Sigmoid colon (tissue), 7 donors: ENCODE measurements around the gene HTT. TPM values are rescaled to one million over a fixed set of nuclear protein-coding genes. Genes with fewer than 3 reads are reported as not detected.

Experiments
- DNase-seq: peaks from one replicate; pipeline ENCODE4 v3.0.0-alpha.2; 2019
- H3K27ac ChIP-seq, 4 donors: fragments of 200-600 bp; sonication (generic); one replicate each; pipeline ENCODE4 v1.5.1; 2016 to 2019; ENCODE audit warnings: mild to moderate bottlenecking in 1 of 4
- H3K27me3 ChIP-seq, 3 donors: fragments of 200-600 bp; sonication (generic); one replicate each; pipeline ENCODE4 v1.5.1; 2019; ENCODE audit warnings: mild to moderate bottlenecking in 1 of 3
- H3K36me3 ChIP-seq, 4 donors: fragments of 200-600 bp; sonication (generic); one replicate each; pipeline ENCODE4 v1.5.1; 2016 to 2019
- H3K4me1 ChIP-seq, 4 donors: fragments of 200-600 bp; sonication (generic); one replicate each; pipeline ENCODE4 v1.5.1; 2017 to 2019
- H3K4me3 ChIP-seq, 4 donors: fragments of 200-600 bp; sonication (generic); one replicate each; pipeline ENCODE4 v1.5.1; 2017 to 2019; ENCODE audit warnings: mild to moderate bottlenecking in 2 of 4, moderate library complexity in 1 of 4
- H3K9me3 ChIP-seq, 4 donors: fragments of 200-600 bp in 3 of 4; sonication (generic) in 3 of 4; one replicate each; pipeline versions ENCODE4 v1.5.1 to v1.6.1; 2013 to 2019
- EP300 ChIP-seq, 4 donors: sonication (generic); formaldehyde crosslinking; IDR thresholded peaks; one replicate each; pipeline ENCODE4 v1.6.1; 2017; ENCODE audit warnings: antibody characterized with exemption in 4 of 4
- POLR2A ChIP-seq, 2 donors: fragments of 450-650 bp; IDR thresholded peaks; one replicate each; pipeline ENCODE4 v1.6.1; 2016; ENCODE audit warnings: antibody characterized with exemption in 2 of 2, mild to moderate bottlenecking in 2 of 2, moderate library complexity in 2 of 2
- POLR2AphosphoS5 ChIP-seq, 4 donors: sonication (generic); formaldehyde crosslinking; IDR thresholded peaks; one replicate each; pipeline ENCODE4 v1.6.1; 2017; ENCODE audit warnings: antibody characterized with exemption in 4 of 4
- WGBS, 2 donors: extraction: QIAGEN DNeasy Blood & Tissue Kit; methylation state at CpG; one replicate each; pipeline ENCODE4 v1.1.7; 2013; 5-methylcytosine and 5-hydroxymethylcytosine counted together
- intact Hi-C: fragments of 100-400 bp; cut with DNase I; formaldehyde crosslinking; loops from one replicate; pipeline ENCODE4 v1.15.1; 2023
- polyA plus RNA-seq, 3 donors: library from polyadenylated mRNA; stranded (reverse); fragments of 200-250 nt; gene quantifications; one replicate each; pipeline ENCODE4 v1.2.3, GENCODE V29; 2013
- total RNA-seq, 4 donors: library from RNA; depleted of rRNA; stranded (reverse); fragments of >200 nt; gene quantifications; one replicate each; pipeline ENCODE4 v1.1.0, GENCODE V29; 2016
- TF ChIP-seq, protein P1 (sequence below), 4 experiments: fragments of 450-650 bp in 3 of 4; fragments of 200-600 bp in 1 of 4; IDR thresholded peaks; one replicate each; pipeline ENCODE4 v1.5.1; 2016 to 2019; ENCODE audit warnings: antibody characterized with exemption in 4 of 4, mild to moderate bottlenecking in 3 of 4, moderate library complexity in 2 of 4
- donor health status: healthy with polysubstance abuse.
- donor health status: Bipolar disorder and iron deficiency.
- donor health status: healthy.

The HTT gene
- total and polyA plus RNA-seq, 7 donors = 6.5 to 41.5 (median 22.7) TPM

DNA sequence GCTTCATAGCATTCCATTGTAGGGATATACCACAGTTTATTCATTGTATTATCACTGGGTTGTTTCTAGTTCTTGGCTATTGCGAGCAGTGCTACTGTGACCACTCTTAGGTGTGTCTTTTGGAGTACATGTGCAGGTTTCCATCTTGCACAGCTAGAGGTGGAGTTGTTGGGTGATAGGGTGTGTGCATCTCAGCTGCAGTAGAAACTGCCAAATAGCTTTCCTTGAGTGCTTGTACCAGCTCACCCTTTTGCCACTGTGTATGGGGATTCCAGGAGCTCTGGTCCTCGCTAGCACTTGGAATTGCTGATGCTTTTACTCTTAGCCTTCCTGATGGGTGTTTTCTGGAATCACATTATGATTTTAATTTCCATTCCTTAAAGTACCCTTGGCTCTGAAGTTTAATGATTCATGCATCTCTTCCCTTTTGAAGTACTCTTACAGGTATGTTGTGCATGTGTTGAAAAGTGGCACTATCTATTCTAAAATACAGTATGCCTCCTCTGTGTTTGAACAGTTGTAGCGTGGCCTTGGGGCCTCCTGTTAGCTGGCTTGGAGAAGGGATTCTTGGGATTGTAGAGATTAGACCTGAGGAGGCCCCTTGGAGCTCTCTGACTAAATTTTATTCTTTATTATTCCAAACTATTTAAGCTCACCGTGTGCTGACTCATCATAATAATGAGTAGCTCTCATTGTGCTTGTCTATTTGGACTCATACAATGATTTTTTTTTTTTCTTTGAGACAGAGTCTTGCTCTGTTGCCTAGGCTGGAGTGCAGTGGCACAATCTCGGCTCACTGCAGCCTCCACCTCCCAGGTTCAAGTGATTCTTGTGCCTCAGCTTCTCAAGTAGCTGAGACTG is 38.4 kb downstream of the HTT start:
- Histone ChIP-seq H3K27me3 (no peaks in the 10 kb centered on the region), H3K27ac (peak overlapping the region in 1 of 4 donors; percentile 67), H3K4me1 (peaks cover 0 to 16% (median 8%) of the 10 kb centered on the region in 4 donors), H3K4me3 (no peak overlapping the region), H3K9me3 (no peaks in the 10 kb centered on the region), H3K36me3 (peaks cover 14 to 82% (median 17%) of the 10 kb centered on the region in 4 donors)
- TF ChIP-seq POLR2A (IDR thresholded peaks at IDR 0.05) (no peak), EP300 (IDR thresholded peaks at IDR 0.05) (no peak), POLR2AphosphoS5 (IDR thresholded peaks at IDR 0.05) (no peak)
- TF ChIP-seq, protein P1, sequence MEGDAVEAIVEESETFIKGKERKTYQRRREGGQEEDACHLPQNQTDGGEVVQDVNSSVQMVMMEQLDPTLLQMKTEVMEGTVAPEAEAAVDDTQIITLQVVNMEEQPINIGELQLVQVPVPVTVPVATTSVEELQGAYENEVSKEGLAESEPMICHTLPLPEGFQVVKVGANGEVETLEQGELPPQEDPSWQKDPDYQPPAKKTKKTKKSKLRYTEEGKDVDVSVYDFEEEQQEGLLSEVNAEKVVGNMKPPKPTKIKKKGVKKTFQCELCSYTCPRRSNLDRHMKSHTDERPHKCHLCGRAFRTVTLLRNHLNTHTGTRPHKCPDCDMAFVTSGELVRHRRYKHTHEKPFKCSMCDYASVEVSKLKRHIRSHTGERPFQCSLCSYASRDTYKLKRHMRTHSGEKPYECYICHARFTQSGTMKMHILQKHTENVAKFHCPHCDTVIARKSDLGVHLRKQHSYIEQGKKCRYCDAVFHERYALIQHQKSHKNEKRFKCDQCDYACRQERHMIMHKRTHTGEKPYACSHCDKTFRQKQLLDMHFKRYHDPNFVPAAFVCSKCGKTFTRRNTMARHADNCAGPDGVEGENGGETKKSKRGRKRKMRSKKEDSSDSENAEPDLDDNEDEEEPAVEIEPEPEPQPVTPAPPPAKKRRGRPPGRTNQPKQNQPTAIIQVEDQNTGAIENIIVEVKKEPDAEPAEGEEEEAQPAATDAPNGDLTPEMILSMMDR (IDR thresholded peaks at IDR 0.05) = no peak
- intact Hi-C loops = no loop called here
- 90 to 92% methylated on average over 5 of the region's 5 CpGs for WGBS, 2 donors
- no peak for DNase-seq

DNA sequence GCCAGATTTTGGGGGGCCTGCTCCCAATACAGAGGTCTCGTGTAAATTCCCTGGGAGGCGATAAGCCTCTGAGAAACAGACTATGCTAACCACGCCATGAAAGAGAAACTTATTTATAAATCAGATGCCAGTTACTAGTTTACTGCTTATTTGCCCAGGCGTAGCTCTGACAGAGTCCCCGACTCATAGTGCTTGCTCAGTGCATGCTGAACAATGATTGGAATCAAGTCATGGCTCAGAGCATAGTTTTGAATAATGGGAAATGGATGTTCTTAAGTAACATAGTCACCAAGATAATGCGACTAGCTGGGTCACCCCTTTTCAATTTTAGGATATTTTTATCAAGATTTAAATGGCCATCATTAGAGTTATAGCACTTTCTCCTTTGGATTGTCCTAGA is 39.9 kb downstream of the HTT start:
- intact Hi-C loops = no loop called here
- 96% methylated on average over 6 of the region's 6 CpGs for WGBS, 2 donors

DNA sequence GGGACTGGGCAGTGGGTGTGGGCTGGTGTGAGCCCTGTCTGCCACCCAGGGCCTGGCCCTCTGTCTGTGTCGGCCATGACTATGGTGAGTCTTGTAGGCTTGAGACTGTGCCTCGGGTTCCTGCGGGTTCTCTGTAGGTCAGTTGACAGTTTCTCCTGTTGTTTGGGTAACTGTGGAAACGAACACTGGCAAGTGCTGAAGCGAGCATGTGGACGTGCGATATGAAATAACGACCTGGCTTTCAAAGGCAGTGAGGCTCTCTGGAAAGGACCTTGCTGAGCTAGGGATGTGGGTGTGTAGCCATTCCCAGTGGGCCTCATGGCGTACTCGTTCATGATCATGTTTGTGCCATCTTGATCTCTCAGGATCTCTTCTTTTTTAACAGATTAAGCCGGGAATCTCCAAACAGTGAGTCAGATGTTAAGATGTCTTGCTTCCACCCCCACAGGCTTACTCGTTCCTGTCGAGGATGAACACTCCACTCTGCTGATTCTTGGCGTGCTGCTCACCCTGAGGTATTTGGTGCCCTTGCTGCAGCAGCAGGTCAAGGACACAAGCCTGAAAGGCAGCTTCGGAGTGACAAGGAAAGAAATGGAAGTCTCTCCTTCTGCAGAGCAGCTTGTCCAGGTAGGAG is 41.3 kb downstream of the HTT start:
- 91 to 93% methylated on average over 15 of the region's 15 CpGs for WGBS, 2 donors
- intact Hi-C loops = no loop called here
- Histone ChIP-seq H3K27ac (peak overlapping the region in 2 of 4 donors; percentile 1 to 72), H3K4me3 (no peak overlapping the region), H3K27me3 (no peaks in the 10 kb centered on the region), H3K36me3 (peaks cover 14 to 62% (median 16%) of the 10 kb centered on the region in 4 donors), H3K4me1 (peaks cover 0 to 26% (median 18%) of the 10 kb centered on the region in 4 donors), H3K9me3 (no peaks in the 10 kb centered on the region)
- TF ChIP-seq, protein P1 (IDR thresholded peaks at IDR 0.05) = no peak
- TF ChIP-seq POLR2A (IDR thresholded peaks at IDR 0.05) (no peak), POLR2AphosphoS5 (IDR thresholded peaks at IDR 0.05) (no peak), EP300 (IDR thresholded peaks at IDR 0.05) (no peak)
- no peak for DNase-seq

More for the DNA sequence above, 39.9 kb downstream of the HTT start:
- Histone ChIP-seq H3K4me1 (peaks cover 0 to 19% (median 9%) of the 10 kb centered on the region in 4 donors), H3K9me3 (no peaks in the 10 kb centered on the region), H3K36me3 (peaks cover 14 to 73% (median 16%) of the 10 kb centered on the region in 4 donors), H3K27me3 (no peaks in the 10 kb centered on the region), H3K4me3 (no peak overlapping the region), H3K27ac (peak overlapping the region in 1 of 4 donors; percentile 67)
- TF ChIP-seq EP300 (IDR thresholded peaks at IDR 0.05) (no peak), POLR2A (IDR thresholded peaks at IDR 0.05) (no peak), POLR2AphosphoS5 (IDR thresholded peaks at IDR 0.05) (no peak)
- TF ChIP-seq, protein P1 (IDR thresholded peaks at IDR 0.05) = no peak
- DNase-seq = no peak

DNA sequence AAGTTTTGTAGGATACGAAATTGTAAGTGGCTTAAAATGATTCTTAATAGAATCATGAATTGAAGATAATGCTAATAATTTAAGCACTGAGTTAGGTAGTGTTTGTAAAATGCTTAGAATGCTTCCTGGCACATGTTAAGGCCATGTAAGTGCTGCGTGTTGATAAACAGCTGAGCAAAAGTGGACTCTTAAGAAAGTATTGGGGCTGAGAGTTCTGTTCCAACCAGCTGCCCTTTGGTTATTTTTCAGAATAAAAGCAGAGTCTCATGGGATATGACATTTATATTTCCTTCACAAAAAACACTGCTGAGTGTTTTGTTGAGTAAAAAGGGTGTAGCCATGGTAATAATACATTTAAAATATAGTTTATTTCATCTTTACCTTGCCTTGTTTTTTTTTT is 42.5 kb downstream of the HTT start:
- Histone ChIP-seq H3K27ac (peak overlapping the region in 2 of 4 donors; percentile 1 to 72), H3K4me3 (no peak overlapping the region), H3K9me3 (no peaks in the 10 kb centered on the region), H3K36me3 (peaks cover 14 to 61% (median 16%) of the 10 kb centered on the region in 4 donors), H3K4me1 (peaks cover 0 to 31% (median 24%) of the 10 kb centered on the region in 4 donors), H3K27me3 (no peaks in the 10 kb centered on the region)
- no peak for DNase-seq
- 84 to 90% methylated on average over 2 of the region's 2 CpGs for WGBS, 2 donors
- TF ChIP-seq EP300 (IDR thresholded peaks at IDR 0.05) (no peak), POLR2A (IDR thresholded peaks at IDR 0.05) (no peak), POLR2AphosphoS5 (IDR thresholded peaks at IDR 0.05) (no peak)
- TF ChIP-seq, protein P1 (IDR thresholded peaks at IDR 0.05) = no peak
- intact Hi-C loops = no loop called here
